HG03342 (cell line): Measurements from ENCODE around the gene SHROOM1.

Experiments used
- ATAC-seq: cut with Tn5 transposase; IDR thresholded peaks from one replicate; pipeline ENCODE4 v1.9.1; 2021; ENCODE audit warnings: mild to moderate bottlenecking, moderate library complexity; ENCODE audit not compliant: unreplicated experiment

Gene SHROOM1

GRCh38 chr5:132826424-132827082 lies 3.9 kb downstream of the SHROOM1 start:
- no peak for ATAC-seq

- ATAC-seq = no peak
Observed at GRCh38 chr5:132825834-132826391, 4.5 kb downstream of the SHROOM1 start.

GRCh38 chr5:132825033-132825833 lies 5.2 kb downstream of the SHROOM1 start:
- no peak for ATAC-seq

GRCh38 chr5:132824426-132824825 lies 6.0 kb downstream of the SHROOM1 start:
- ATAC-seq = no peak

- ATAC-seq = no peak
Observed at GRCh38 chr5:132823481-132824050, 6.9 kb downstream of the SHROOM1 start.

GRCh38 chr5:132822650-132823480 lies 7.6 kb downstream of the SHROOM1 start:
- no peak for ATAC-seq

GRCh38 chr5:132821791-132822190 lies 8.7 kb downstream of the SHROOM1 start:
- ATAC-seq = no peak

- no peak for ATAC-seq
Observed at GRCh38 chr5:132821350-132821749, 9.1 kb downstream of the SHROOM1 start.

- peak; percentile 86 for ATAC-seq
Observed at GRCh38 chr5:132820162-132820754, 10.2 kb downstream of the SHROOM1 start.

GRCh38 chr5:132819468-132819867 lies 11.0 kb downstream of the SHROOM1 start:
- no peak for ATAC-seq

GRCh38 chr5:132817011-132817410 lies 13.4 kb downstream of the SHROOM1 start:
- no peak for ATAC-seq

- no peak for ATAC-seq
Observed at GRCh38 chr5:132816554-132816953, 13.9 kb downstream of the SHROOM1 start.

- no peak for ATAC-seq
Observed at GRCh38 chr5:132816083-132816482, 14.4 kb downstream of the SHROOM1 start.

- no peak for ATAC-seq
Observed at GRCh38 chr5:132815454-132815853, 15.0 kb downstream of the SHROOM1 start.

GRCh38 chr5:132814503-132815294 lies 15.7 kb downstream of the SHROOM1 start:
- ATAC-seq = no peak

GRCh38 chr5:132813599-132814502 lies 16.6 kb downstream of the SHROOM1 start:
- no peak for ATAC-seq

- no peak for ATAC-seq
Observed at GRCh38 chr5:132812781-132813598, 17.5 kb downstream of the SHROOM1 start, which contains the start of gene SOWAHA. SOWAHA (plus strand) TSS chr5:132813302; CDS start chr5:132813622, 320 bp downstream.
